HG03565 (cell line): ENCODE data around the gene RNPEP.
"Not testable (repeated sequence)": the region's sequence is repeated elsewhere in the genome, so short reads cannot be mapped to it uniquely, and the experiment has no call there.

ENCODE experiments used
- ATAC-seq: cut with Tn5 transposase; IDR thresholded peaks from one replicate; pipeline ENCODE4 v1.9.1; 2021; ENCODE audit warnings: mild to moderate bottlenecking, moderate library complexity; ENCODE audit not compliant: unreplicated experiment

RNPEP gene

DNA sequence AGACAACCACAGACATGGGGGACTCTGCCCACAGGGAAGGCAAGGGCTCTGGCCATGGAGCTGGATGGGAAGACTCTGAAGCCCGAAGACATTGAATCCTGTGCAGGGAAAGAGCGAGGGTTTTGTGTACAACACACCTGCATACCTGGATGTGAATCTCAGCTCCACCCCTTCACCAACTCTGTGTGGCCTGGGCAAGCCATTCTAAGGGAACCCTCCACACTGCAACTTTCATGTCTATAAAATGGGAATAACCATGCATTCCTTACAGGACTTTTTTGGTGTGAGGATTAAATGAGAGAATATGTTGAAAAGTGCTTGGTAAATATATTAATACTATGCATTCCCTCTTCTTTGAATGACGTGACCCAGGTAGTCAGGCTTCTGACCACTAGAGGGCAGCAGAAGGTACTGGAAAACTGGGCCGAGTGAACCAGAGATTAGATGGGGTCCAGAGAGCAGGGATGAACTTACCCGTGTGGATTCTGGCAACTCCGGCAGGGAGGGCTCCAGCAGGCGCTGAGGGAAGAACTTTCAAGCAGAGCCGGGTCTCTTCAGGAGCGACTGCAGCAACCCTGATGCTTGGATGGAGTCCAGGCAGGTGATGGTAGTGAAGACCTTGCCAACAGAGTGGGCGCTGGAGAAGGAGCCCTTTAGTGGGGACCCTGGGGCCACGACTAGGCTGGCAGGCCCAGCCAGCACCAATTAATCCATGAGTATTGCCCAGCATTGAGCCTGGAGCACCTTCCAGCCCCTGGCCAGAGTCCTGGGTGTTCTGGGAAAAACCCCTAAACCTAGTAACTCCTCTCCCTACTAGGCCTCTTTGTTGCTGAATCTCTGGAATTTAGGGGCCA lies 27.1 kb downstream of the RNPEP start:
- ATAC-seq, result no peak

DNA sequence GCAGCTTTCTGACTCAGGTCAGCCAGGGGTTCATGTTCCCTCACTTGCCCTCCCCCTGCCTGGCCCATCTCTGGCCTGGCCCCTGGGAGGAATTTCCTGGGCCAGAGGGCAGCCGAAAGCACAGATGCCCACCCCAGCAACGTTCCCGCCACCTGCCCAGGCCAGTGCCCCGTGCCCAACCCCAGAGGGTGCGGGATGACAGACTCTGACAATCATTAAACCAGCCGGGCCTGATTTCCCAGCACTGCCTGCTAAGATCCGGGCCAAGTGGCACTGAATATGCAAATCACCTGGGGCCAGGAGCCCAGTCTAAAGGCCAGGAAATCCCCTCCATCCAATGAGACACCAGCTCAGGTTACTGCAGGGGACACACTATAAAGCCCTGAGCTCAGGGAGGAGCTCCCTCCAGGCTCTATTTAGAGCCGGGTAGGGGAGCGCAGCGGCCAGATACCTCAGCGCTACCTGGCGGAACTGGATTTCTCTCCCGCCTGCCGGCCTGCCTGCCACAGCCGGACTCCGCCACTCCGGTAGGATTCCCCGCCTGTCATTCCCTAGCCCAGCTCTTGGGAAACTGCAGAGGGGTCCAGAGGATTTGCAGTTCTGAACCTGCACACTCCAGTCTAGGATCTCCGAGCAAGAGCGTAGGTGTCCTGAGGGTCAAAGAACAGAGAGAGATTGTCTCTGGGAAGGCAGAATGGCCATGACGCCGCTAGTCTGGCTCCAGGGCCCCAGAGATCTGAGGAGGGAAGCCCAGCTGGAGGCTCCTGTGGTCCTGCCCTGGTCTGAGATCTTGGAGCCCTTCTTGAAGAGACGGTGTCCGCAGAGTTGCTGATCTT lies 27.9 kb downstream of the RNPEP start, which contains the start of gene ELF3:
Gene ELF3, plus strand, starts transcription at position 408 of the 836 bp plus-strand sequence. CDS start 550 bp downstream, outside the sequence.
- ATAC-seq, result no peak

DNA sequence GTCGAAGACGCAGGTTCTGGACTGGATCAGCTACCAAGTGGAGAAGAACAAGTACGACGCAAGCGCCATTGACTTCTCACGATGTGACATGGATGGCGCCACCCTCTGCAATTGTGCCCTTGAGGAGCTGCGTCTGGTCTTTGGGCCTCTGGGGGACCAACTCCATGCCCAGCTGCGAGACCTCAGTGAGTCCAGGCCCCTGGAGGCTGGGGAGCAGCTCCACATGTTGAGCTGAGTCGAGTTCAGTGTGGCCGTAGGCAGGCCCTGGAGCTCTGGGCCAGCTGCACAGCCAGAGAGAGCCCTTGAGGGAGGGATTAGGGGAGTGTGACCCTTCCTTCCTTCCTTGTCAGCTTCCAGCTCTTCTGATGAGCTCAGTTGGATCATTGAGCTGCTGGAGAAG lies 29.5 kb downstream of the RNPEP start:
- ATAC-seq, result no peak

DNA sequence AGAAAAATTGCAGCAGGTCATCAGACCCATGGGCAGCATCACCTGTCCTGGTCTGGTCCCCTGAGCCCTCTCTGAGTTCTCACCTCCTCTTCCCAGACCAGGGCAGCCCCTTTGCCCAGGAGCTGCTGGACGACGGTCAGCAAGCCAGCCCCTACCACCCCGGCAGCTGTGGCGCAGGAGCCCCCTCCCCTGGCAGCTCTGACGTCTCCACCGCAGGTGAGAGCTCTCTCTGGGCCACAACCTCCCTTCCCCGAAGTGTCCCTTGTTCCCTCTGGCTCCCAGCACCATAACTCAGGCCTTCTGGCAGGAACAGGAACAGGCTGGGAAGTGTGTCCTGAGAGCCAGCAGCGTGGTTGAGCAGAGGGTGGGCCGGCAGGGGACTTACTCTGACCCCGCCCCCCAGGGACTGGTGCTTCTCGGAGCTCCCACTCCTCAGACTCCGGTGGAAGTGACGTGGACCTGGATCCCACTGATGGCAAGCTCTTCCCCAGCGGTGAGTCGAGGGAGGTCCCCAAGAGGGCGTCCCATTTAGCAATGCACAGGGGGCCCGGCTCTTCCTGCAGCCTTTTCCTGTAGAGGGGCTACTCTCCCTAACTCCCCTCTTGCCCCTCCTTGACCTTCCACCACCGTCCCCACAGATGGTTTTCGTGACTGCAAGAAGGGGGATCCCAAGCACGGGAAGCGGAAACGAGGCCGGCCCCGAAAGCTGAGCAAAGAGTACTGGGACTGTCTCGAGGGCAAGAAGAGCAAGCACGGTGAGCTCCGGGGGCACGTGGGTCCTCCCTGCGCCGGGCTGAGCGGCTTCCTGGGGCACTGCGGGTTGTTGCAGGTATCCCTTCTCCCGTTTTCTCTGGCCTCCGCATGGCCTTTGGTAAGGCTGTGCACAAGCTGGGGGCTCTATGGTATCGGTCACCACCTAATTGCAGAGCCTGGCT lies 30.4 kb downstream of the RNPEP start:
- ATAC-seq, result no peak

DNA sequence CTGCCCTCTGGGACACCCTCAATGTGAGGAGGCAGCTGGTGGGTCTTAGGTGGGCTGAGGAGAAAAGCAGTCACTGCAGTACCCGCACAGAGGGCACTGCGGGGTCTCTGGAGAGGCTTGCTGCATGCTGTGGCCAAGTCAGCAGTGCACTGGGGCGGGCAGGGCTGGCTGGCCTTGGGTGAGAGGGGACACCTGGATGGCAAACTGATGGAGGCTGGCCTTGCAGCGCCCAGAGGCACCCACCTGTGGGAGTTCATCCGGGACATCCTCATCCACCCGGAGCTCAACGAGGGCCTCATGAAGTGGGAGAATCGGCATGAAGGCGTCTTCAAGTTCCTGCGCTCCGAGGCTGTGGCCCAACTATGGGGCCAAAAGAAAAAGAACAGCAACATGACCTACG lies 31.2 kb downstream of the RNPEP start:
- ATAC-seq, result no peak

DNA sequence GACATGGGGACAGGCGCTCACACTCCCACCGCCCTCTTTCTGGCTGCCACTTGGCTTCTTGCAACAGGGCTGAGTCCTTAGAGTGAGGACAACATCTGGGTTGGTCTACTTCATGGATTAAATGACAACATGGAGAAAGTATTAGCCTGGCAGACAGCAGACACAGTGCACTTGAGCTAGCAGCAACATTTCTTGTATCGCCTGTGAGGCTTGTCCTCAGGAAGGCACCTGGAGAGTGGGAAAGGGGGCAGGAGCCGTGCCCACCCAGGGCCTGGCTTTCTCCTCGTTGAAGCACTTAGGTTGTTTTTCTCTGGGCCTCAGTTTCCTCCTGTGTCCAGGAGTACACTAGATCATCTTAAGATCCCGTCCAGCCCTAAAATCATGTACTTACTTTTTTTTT lies 31.6 kb downstream of the RNPEP start:
- no peak for ATAC-seq

DNA sequence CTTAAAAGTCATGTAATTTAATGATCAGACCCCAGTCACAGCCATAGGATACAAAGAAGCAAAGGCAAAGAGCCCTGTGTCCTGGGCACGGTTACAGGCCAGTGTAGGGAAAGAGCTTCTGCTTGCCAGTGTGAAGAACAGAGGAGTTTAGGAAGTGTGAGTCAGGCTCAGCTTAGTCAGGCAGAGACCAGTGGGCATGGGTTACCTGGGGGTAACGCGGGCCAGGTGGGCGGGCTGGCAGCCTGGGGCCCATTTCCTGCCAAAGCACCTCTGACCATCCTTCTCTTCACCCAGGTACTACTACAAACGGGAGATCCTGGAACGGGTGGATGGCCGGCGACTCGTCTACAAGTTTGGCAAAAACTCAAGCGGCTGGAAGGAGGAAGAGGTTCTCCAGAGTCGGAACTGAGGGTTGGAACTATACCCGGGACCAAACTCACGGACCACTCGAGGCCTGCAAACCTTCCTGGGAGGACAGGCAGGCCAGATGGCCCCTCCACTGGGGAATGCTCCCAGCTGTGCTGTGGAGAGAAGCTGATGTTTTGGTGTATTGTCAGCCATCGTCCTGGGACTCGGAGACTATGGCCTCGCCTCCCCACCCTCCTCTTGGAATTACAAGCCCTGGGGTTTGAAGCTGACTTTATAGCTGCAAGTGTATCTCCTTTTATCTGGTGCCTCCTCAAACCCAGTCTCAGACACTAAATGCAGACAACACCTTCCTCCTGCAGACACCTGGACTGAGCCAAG lies 32.6 kb downstream of the RNPEP start:
- ATAC-seq, result no peak

DNA sequence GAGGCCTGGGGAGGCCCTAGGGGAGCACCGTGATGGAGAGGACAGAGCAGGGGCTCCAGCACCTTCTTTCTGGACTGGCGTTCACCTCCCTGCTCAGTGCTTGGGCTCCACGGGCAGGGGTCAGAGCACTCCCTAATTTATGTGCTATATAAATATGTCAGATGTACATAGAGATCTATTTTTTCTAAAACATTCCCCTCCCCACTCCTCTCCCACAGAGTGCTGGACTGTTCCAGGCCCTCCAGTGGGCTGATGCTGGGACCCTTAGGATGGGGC lies 33.2 kb downstream of the RNPEP start:
- ATAC-seq, result no peak

DNA sequence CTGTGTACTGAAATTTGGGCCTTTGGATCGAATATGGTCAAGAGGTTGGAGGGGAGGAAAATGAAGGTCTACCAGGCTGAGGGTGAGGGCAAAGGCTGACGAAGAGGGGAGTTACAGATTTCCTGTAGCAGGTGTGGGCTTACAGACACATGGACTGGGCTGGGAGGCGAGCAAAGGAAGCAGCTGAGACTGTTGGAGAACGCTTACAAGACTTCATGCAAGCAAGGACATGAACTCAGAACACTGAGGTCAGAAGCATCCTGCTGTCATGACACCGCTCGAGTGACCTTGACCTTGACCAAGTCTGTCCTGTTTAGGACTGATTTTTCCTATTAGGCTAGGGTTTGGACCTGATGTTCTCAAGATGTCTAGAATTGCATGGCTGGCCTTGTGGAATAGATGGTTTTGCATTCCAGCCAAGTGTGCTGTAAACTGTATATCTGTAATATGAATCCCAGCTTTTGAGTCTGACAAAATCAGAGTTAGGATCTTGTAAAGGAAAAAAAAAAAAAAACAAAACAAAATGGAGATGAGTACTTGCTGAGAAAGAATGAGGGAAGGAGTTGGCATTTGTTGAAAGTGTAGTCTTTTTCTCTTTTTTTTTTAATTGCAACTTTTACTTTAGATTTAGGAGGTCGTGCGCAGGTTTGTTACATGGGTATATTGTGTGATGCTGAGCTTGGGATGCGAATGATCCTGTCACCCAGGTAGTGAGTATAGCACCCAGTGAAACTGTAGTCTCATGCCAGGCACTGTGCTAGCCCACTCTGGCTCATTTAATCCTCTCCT lies 33.8 kb downstream of the RNPEP start:
- ATAC-seq, result no peak

DNA sequence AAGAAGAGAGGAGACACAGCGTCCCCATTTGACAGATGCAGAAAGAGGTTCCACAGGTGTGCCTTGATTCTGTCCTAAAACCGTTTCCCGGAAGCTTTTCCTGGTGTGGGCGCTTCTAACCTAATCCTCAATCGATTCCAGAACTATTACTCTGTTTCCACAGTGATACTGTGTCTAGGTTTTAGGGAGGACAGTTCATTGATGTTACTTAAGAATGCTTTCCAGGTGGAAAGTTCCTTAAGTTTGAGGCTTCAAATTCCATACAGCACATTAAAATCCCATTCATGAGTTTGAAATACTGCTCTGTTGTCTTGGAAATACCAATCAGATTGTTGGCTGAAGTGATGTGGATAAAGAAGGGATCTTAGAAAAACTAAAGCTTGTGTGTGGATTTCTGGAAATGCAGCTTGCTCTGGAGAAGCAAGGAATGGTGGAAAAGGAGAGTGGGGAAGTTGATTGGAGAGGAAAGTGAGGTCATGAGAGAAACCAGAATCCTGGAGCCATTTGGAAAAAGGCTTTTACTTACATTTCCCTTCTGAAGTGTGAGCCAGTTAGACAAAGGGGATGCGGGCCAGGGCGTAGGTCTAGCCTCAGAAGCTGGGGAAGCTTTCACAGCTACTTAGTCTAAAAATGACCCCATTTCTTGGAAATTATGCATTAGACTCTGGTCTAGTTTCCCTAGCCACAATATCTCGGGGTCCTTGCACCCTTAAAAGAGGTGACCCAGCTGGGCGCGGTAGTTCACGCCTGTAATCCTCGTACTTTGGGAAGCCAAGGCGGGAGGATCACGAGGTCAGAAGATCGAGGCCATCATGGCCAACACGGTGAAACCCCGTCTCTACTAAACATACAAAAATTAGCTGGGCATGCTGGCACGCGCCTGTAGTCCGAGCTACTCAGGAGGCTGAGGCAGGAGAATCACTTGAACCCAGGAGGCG lies 34.6 kb downstream of the RNPEP start:
- ATAC-seq, result no peak

DNA sequence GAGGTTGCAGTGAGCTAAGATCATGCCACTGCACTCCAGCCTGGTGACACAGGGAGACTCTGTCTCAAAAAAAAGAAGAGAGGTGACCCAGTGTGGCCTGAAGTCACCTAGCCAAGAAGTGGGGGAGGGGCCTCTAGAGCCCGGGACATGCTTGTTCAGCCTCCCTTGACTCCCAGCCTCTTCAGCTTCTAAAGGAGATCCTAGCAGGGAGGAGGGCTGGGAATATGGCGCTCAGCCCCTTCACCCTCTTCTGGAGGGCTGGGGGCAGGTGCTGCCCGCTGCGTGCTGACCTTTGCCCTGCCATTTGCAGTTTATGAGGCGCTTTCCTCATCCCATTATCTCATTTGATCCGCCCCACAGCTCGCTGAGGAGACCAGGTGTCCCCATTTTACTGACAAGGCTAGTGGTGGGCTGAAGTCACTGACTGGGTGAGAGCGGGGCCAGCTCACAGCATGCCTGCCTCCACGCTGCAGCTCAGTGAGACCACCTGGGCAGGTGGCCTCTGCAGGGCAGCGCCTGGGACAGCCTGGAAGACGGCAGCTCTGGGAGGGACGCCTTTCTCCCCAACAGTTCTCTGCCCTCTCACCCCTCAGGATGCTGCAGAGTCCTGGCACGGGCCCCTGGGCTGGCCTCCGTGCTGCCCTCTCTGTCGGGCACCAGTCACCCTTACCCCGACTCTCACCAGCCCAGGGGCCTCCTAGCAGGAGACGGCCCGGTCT lies 35.5 kb downstream of the RNPEP start:
- no peak for ATAC-seq

DNA sequence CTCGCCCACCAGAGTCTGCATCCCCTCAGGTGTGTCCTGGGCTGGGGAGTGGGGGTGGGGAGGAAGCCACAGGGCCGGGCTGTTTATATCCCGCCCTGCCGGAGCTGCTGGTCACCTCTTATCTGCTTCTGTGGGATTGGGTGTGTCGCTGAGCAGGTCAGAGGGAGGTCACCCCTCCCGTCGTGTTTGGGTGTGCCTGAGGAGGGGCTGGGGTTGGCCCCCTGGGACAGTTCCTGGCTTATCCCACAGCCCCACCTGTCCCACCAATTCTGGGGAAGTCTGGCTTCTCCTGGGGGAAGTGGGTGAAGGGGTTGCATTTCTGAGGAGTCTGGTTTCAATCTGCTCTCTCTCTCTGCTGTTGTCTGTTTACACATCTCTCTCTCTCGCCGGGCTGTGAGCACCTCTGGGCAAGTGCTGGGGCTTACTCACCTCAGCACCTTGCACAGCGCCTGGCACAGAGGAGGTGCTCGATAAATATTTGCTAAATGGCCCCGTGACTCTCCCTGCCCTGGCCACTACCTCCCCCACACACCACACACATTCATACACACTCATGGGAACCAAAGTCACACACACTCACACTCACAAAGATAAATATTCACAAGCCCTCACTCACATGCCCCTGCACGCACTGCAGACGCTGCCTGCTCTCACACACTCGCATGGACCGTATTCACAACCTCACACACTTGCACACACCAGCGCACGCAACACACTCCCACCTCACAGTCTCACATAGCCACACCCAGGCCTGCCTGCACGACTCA lies 36.2 kb downstream of the RNPEP start:
- no peak for ATAC-seq

DNA sequence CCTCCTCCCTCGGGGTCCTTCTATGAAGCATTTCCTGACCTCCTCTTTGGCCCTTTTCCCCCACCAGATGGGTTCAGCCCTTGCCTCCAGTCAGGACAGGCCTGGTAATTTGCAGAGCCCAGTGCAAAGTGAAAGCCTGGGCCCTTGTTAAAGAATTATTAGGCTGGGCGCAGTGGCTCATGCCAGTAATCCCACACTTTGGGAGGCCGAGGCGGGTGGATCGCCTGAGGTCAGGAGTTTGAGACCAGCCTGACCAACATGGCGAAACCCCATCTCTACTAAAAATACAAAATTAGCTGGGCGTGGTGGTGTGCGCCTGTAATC lies 36.7 kb downstream of the RNPEP start:
- ATAC-seq, result not testable (repeated sequence)

DNA sequence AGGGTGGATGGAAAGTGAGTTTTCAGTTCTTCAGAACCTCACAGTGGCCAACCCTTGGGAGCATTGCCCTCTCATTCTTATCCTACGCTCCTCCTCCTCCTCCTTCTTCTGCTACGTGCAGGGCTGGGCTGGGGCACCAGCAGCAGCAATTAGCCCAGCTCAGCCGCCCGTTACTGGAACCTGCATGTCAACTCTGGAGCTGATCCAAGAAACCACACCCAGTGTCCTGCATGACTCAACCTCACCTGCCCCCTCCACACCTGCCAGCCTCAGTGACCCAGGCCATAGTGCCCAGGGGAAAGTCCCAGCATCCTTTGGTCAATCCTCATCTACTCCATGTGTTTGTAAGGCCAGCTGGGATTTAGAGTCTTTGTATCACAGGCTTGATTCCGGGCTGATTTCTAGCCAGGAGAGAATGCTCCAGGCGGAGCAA lies 40.6 kb downstream of the RNPEP start:
- ATAC-seq, result no peak

DNA sequence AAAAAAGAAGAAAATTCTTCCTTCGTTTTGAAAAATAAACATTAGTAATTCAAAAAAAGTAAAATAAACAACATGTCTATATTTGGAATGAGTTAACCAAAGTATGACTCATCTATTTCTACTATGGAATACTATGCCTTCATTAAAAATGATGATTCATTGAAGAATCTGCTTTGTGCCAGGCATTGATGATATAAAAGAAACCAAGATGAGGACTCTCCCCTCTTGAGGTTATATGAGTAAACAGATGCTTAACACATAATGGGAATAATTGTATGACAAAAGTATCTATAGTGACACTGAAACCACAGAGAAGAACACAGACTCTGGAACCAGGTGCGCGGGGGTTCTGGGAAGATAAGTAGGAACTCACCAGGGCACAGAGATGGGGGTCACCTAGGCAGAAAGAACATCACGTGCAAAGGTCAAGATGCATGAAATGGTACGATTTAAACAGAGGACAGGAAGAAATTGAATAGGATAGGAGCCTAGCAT lies 46.8 kb downstream of the RNPEP start:
- no peak for ATAC-seq

DNA sequence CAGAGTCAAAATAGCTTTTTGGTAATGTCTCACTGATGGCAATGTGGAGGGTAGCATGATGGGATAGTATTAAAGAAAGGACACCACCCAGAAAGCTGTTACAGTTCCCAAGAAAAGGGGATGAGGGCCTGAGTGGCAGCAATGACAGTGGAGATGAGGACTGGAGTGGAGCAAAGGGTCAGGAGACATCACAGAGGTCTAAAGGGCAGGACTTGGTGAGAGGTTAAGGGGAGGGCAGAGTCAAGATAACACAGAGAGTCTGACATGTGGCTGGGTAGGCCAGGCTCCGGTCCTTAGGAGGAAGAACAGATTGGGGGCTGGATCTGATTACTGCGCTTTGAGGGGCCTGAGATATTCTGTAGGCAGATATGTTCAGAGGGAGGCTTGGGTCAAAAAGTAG lies 47.3 kb downstream of the RNPEP start:
- no peak for ATAC-seq

DNA sequence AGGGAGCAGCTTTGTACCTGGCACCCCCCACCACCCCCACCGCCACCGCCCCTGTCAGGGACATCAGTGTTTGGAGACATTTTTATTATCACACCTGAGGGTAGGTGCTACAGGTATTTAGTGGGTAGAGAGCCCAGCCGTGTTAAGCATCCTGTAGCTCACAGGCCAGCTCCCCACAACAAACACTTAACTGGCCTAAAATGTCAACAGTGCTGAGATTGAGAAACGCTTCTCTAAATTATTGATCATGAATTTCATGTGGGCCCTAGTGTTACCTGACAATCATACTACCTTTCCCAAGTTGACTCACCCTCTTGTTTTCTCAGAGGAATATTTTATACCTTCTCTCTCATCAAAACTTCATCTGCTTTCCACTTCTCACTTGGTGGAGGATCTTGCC lies 49.3 kb downstream of the RNPEP start:
- no peak for ATAC-seq
